Astrocyte of the spinal cord (primary cell): Measurements from ENCODE around the gene C10orf71.

ENCODE experiments used
- DNase-seq: peaks from one replicate; pipeline ENCODE4 v3.0.0; 2011; ENCODE audit warnings: low read depth, low spot score
- H3K4me3 ChIP-seq: 2 replicates; pipeline ENCODE4 v1.5.1; 2011; ENCODE audit warnings: low read depth, mild to moderate bottlenecking, low read length, moderate library complexity
- in situ Hi-C: cut with HindIII; loops from 2 replicates; pipeline ENCODE4 v1.10.0; 2017; ENCODE audit warnings: low sequenced_read_pairs
- TF ChIP-seq, protein P1 (sequence below): IDR thresholded peaks from 2 replicates; pipeline ENCODE4 v1.5.1; 2012; ENCODE audit warnings: low read depth, mild to moderate bottlenecking, low read length, inconsistent platforms

C10orf71 gene

DNA sequence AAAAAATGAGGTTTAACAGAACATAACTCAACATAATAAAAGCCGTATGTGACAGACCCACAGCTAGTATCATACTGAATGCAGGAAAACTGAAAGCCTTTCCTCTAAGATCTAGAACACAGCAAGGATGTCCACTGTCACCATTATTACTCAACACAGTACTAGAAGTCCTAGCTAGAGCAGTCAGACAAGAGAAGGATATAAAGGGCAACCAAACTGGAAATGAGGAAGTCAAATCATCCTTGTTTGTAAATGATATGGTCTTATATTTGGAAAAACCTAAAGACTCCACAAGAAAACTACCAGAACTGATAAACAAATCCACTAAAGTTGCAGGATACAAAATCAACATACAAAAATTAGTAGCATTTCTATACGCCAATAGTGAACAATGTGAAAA lies 45.9 kb downstream of the C10orf71 start:
- TF ChIP-seq, protein P1, sequence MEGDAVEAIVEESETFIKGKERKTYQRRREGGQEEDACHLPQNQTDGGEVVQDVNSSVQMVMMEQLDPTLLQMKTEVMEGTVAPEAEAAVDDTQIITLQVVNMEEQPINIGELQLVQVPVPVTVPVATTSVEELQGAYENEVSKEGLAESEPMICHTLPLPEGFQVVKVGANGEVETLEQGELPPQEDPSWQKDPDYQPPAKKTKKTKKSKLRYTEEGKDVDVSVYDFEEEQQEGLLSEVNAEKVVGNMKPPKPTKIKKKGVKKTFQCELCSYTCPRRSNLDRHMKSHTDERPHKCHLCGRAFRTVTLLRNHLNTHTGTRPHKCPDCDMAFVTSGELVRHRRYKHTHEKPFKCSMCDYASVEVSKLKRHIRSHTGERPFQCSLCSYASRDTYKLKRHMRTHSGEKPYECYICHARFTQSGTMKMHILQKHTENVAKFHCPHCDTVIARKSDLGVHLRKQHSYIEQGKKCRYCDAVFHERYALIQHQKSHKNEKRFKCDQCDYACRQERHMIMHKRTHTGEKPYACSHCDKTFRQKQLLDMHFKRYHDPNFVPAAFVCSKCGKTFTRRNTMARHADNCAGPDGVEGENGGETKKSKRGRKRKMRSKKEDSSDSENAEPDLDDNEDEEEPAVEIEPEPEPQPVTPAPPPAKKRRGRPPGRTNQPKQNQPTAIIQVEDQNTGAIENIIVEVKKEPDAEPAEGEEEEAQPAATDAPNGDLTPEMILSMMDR, result no peak
- H3K4me3 ChIP-seq, result no peak overlapping the region
- no peak for DNase-seq
- in situ Hi-C loops, result no loop called here

DNA sequence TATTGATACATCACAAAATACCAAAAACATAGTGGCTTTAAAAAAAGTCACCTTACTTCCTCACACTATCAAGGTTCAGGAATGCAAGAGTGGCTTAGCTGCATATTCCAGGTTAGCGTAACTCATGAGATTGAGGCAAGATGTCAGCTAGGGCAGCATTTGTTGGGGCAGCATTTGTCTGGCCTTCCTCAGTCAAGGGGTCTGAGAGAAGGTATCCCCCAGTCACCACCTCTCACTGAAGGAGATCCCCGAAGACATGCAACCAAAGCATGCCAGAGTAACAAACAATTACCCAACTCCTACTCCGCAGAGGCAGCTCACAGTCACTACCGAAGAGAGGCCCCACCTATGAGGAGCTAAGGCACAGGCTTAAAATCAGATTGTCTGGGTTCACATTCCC lies 48.4 kb downstream of the C10orf71 start:
- TF ChIP-seq, protein P1, result no peak
- H3K4me3 ChIP-seq, result no peak overlapping the region
- no peak for DNase-seq
- in situ Hi-C loops, result no loop called here

DNA sequence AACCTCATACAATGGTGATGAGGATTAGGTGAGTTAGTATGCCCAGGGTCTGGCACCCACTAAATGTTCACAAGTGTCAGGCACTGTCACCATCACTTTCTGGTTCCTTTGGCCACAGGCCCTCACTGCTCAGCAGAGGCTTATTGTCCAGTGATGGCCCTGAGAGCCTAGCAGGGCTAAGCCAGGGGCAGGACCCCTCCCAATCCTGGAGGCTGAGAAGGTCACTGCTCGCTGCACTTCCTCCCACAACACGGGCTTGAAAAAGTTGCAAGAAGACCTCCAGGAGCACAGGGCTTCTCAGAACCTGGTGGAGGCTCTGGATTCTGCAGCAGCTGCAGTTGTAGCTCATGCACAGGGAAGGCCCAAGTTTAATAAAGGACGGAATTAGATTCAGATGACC lies 48.9 kb downstream of the C10orf71 start:
- in situ Hi-C loops, result no loop called here
- DNase-seq, result no peak
- TF ChIP-seq, protein P1, result no peak
- no peak overlapping the region for H3K4me3 ChIP-seq

DNA sequence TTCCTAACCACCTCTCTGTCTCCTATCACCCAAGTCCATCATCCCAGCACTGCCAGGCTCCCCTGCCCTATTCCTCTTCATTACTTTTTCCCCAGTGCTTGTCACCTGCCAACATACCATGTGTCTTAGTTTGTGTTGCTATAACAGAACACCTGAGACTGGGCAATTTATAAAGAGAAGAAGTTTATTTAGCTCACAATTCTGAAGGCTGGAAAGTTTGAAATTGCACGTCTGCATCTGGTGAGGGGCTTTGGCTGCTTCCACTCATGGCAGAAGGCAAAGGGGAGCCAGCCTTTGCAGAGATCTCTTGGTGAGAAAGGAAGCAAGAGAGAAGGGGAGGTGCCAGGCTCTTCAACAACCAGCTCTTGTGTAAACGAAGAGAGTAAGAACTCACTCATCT lies 49.6 kb downstream of the C10orf71 start:
- DNase-seq, result no peak
- TF ChIP-seq, protein P1, result no peak
- in situ Hi-C loops, result no loop called here
- H3K4me3 ChIP-seq, result no peak overlapping the region

DNA sequence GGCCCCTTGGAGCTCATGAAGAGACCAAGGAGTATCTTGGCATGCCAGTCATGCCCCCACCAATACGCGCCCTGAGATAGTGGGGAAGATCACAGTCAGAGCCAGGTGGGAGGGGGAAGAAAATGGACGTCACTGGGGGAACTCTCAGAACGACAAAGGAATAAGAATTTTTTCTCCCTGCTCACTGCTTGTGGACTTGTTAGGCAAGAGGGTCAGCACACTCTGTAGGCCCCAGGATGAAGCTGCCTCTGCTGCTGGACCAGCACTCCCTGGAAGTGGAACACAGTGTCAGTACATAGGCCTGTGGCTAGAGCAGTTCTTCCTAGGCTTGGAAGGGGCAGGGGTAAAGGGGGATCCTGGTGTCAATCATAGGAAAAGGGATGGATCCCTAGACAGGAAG lies 50.4 kb downstream of the C10orf71 start:
- no peak overlapping the region for H3K4me3 ChIP-seq
- in situ Hi-C loops, result no loop called here
- TF ChIP-seq, protein P1, result no peak
- no peak for DNase-seq

DNA sequence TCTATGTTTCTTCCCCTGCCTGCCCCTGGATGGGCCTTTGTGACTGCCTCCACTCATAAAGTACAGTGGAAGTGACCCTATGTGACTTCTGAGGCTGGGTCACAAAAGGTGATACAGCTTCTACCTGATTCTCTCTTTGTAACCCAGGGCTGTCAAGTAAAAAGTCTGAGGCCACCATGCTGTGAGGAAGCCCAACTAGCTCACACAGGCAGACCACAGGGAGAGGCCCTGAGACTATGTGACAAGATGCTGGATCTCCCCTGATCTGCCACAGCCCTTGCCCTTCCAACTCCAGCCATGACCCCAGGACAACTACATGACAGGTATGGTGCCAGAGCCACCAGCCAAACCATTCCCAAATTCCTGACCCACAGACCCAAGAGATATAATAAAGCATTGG lies 51.2 kb downstream of the C10orf71 start:
- no peak overlapping the region for H3K4me3 ChIP-seq
- in situ Hi-C loops, result no loop called here
- TF ChIP-seq, protein P1, result no peak
- DNase-seq, result no peak
